CD4-positive, alpha-beta T cell (primary cell): Measurements from ENCODE around the gene SERPINE1. TPM values are rescaled to one million over a fixed set of nuclear protein-coding genes. Genes with fewer than 3 reads are reported as not detected.
"Not testable (repeated sequence)": the region's sequence is repeated elsewhere in the genome, so short reads cannot be mapped to it uniquely, and the experiment has no call there.

ENCODE experiments used
- ATAC-seq: fragments of 200-7000 bp; cut with Tn5 transposase; one replicate; pipeline ENCODE4 v1.10.0; 2022; ENCODE audit warnings: mild to moderate bottlenecking; ENCODE audit not compliant: poor library complexity
- CTCF ChIA-PET: fragments of 350-600 bp; sonication (Branson Sonifier 250); formaldehyde crosslinking; loops from one replicate; lab custom pipeline; 2021; ENCODE audit warnings: antibody characterized with exemption, inconsistent platforms; lab: Charles Lee
- POLR2A ChIA-PET: fragments of 350-600 bp; sonication (Branson Sonifier 250); formaldehyde crosslinking; loops from one replicate; lab custom pipeline; 2021; ENCODE audit warnings: antibody characterized with exemption, inconsistent platforms; lab: Charles Lee
- DNase-seq, 14 experiments: peaks; one replicate each; pipeline ENCODE4 v3.0.0-alpha.2; 2013 to 2020; ENCODE audit warnings: mixed read lengths in 2 of 14
- H3K27ac ChIP-seq, 2 donors: one replicate each; pipeline versions ENCODE4 v1.5.1 to v1.7.0; 2013; ENCODE audit warnings: low read length in 2 of 2, low read depth in 1 of 2, mild to moderate bottlenecking in 1 of 2
- H3K27me3 ChIP-seq, 2 experiments: 1 replicate in 1 of 2; 2 replicates in 1 of 2; pipeline versions ENCODE4 v1.6.1 to v1.7.0; 2013; ENCODE audit warnings: low read length in 2 of 2, control low read depth in 1 of 2, mild to moderate bottlenecking in 1 of 2, moderate library complexity in 1 of 2; ENCODE audit not compliant: insufficient read depth in 2 of 2, control insufficient read depth in 1 of 2
- H3K36me3 ChIP-seq: one replicate; pipeline ENCODE4 v1.6.1; 2013; ENCODE audit warnings: low read length, control low read depth; ENCODE audit not compliant: insufficient read depth
- H3K4me1 ChIP-seq: one replicate; pipeline ENCODE4 v1.6.1; 2013; ENCODE audit warnings: low read length, control low read depth; ENCODE audit not compliant: insufficient read depth
- H3K4me3 ChIP-seq: one replicate; pipeline ENCODE4 v1.5.1; 2013; ENCODE audit warnings: mild to moderate bottlenecking, low read length, moderate library complexity
- H3K9me3 ChIP-seq, 2 experiments: 1 replicate in 1 of 2; 2 replicates in 1 of 2; pipeline versions ENCODE4 v1.6.1 to v1.7.0; 2013; ENCODE audit warnings: low read length in 2 of 2, mild to moderate bottlenecking in 2 of 2, control low read depth in 1 of 2, moderate library complexity in 1 of 2; ENCODE audit not compliant: control insufficient read depth in 1 of 2, insufficient read depth in 1 of 2
- H3K27ac Mint-ChIP-seq: one replicate; pipeline ENCODE4 v1.8.0; 2020; ENCODE audit warnings: mixed read lengths
- H3K27me3 Mint-ChIP-seq: one replicate; pipeline ENCODE4 v1.8.0; 2021; ENCODE audit warnings: mixed read lengths
- H3K36me3 Mint-ChIP-seq: one replicate; pipeline ENCODE4 v1.8.0; 2021; ENCODE audit warnings: low read depth, mixed read lengths
- H3K4me1 Mint-ChIP-seq: one replicate; pipeline ENCODE4 v1.8.0; 2021; ENCODE audit warnings: low read depth, mixed read lengths
- H3K4me3 Mint-ChIP-seq: one replicate; pipeline ENCODE4 v1.8.0; 2020; ENCODE audit warnings: mild to moderate bottlenecking, mixed read lengths
- H3K9me3 Mint-ChIP-seq: one replicate; pipeline ENCODE4 v1.8.0; 2020; ENCODE audit warnings: mixed read lengths
- intact Hi-C, 2 experiments: fragments of 100-400 bp; cut with DNase I in 1 of 2; cut with micrococcal nuclease in 1 of 2; formaldehyde crosslinking; loops; one replicate each; pipeline versions ENCODE4 v1.15.1 to v1.9.0; 2023 to 2025; cut with DNase I, micrococcal nuclease
- total RNA-seq, 174 experiments: library from RNA in 2 of 174; stranded (reverse) in 2 of 174; gene quantifications; one replicate each; pipeline ENCODE4 v1.2.3 and lab custom pipeline; 2021 to 2026
- TF ChIP-seq, protein P1 (sequence below): fragments of 200-600 bp; IDR thresholded peaks from one replicate; pipeline ENCODE4 v1.8.0; 2022; ENCODE audit warnings: antibody characterized with exemption, mild to moderate bottlenecking

The SERPINE1 gene
- total RNA-seq, 2 experiments from 2014 or later, result 0.11 TPM; not detected in 1

DNA sequence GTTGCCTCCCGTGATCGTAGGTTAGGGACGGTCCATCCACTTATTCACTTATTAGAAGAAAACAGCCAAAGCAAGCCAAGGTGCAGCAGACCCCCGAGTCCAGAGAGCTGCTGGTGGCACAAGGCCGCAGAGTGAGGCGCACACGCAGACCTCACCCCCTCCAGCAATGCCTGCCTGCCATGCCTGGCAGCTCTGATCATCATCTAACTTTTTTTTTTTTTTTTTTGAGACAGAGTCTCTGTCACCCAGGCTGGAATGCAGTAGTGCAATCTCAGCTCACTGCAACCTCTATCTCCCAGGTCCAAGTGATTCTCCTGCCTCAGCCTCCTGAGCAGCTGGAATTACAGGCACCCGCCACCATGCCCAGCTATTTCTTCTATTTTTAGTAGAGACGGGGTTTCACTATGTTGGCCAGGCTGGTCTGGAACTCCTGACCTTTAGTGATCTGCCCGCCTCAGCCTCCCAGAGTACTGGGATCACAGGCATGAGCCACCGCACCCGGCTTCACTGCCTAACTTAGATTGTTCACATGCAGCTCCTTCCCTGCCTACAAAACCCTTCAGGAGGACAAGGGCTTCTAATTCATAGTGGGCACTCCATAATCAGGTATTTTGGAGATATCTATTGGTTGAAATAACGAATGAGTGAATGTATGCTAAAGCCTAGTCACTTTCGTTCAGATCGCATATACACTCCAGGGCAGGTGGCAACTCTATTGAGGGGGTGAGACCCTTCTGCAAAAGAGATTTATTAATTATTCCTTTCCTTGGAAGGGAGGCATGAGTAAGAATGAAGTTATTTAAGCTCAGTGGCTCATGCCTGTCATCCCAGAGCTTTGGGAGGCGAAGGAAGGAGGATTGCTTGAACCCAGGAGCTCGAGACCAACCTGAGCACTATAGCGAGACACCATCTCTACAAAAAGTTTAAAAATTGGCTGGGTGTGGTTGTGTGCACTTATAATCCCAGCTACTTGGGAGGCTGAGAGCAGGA is 25.8 kb upstream of the SERPINE1 start:
- DNase-seq (no peak), ATAC-seq (no peak)
- POLR2A ChIA-PET, result no interaction called here
- Mint-ChIP-seq H3K36me3 (no peaks in the 10 kb centered on the region), H3K27ac (no peak overlapping the region), H3K27me3 (peaks cover 36% of the 10 kb centered on the region), H3K4me3 (no peak overlapping the region), H3K9me3 (no peaks in the 10 kb centered on the region), H3K4me1 (peaks cover 4% of the 10 kb centered on the region)
- no peak overlapping the region for H3K4me3 ChIP-seq
- no peaks in the 10 kb centered on the region for H3K36me3 ChIP-seq
- no peak overlapping the region for H3K27ac ChIP-seq
- H3K9me3 ChIP-seq, result peaks cover 0 to 7% of the 10 kb centered on the region in 2 experiments
- TF ChIP-seq, protein P1, sequence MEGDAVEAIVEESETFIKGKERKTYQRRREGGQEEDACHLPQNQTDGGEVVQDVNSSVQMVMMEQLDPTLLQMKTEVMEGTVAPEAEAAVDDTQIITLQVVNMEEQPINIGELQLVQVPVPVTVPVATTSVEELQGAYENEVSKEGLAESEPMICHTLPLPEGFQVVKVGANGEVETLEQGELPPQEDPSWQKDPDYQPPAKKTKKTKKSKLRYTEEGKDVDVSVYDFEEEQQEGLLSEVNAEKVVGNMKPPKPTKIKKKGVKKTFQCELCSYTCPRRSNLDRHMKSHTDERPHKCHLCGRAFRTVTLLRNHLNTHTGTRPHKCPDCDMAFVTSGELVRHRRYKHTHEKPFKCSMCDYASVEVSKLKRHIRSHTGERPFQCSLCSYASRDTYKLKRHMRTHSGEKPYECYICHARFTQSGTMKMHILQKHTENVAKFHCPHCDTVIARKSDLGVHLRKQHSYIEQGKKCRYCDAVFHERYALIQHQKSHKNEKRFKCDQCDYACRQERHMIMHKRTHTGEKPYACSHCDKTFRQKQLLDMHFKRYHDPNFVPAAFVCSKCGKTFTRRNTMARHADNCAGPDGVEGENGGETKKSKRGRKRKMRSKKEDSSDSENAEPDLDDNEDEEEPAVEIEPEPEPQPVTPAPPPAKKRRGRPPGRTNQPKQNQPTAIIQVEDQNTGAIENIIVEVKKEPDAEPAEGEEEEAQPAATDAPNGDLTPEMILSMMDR, result no peak
- intact Hi-C loops, result no loop called here
- peaks cover 7% of the 10 kb centered on the region for H3K4me1 ChIP-seq
- CTCF ChIA-PET, result interaction anchor here (0.6 to 1.1 kb wide), 2 partner anchors 24 to 713 kb away, joined by 3 read pairs; no protein-coding TSS in a partner anchor
- H3K27me3 ChIP-seq, result peaks cover 26 to 34% of the 10 kb centered on the region in 2 experiments

DNA sequence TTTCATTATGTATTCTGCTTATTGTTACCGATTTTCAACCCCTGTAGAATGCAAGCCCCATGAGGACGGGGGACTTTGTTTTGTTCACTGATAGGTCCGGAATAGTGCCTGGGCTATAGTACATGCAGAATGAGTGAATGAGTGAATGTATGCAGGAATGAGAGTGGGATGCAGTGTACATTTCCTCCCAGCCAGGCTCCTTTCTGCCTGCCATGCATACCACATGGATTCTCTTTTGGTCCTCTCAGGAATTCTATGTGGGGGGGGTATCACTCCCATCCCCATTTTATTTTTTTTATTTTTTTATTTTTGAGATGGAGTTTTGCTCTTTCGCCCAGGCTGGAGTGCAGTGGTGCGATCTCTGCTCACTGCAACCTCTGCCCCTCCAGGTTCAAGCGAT is 24.9 kb upstream of the SERPINE1 start:
- Mint-ChIP-seq H3K9me3 (no peaks in the 10 kb centered on the region), H3K27ac (no peak overlapping the region), H3K4me3 (no peak overlapping the region), H3K4me1 (peaks cover 4% of the 10 kb centered on the region), H3K27me3 (peaks cover 39% of the 10 kb centered on the region), H3K36me3 (no peaks in the 10 kb centered on the region)
- H3K9me3 ChIP-seq, result peaks cover 0 to 7% of the 10 kb centered on the region in 2 experiments
- TF ChIP-seq, protein P1, result no peak
- H3K27ac ChIP-seq, result no peak overlapping the region
- H3K27me3 ChIP-seq, result peaks cover 26 to 34% of the 10 kb centered on the region in 2 experiments
- peaks cover 7% of the 10 kb centered on the region for H3K4me1 ChIP-seq
- ATAC-seq (no peak), DNase-seq (no peak)
- no peaks in the 10 kb centered on the region for H3K36me3 ChIP-seq
- ChIA-PET POLR2A (no interaction called here), CTCF (no interaction called here)
- no peak overlapping the region for H3K4me3 ChIP-seq
- intact Hi-C loops, result no loop called here

DNA sequence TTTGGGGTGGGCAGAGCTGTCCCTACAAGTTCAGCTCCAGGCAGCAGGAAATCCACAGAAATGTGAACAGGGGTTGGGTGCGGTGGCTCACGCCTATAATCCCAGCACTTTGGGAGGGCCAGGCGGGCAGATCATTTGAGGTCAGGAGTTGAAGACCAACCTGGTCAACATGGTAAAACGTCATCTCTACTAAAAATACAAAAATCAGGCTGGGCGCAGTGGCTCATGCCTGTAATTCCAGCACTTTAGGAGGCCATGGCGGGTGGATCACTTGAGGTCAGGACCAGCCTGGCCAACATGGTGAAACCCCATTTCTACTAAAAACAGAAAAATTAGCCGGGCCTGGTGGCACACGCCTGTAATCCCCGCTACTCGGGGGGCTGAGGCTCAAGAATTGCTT is 23.2 kb upstream of the SERPINE1 start:
- H3K27me3 ChIP-seq, result peaks cover 26 to 34% of the 10 kb centered on the region in 2 experiments
- ATAC-seq, H3K9me3 Mint-ChIP-seq, POLR2A ChIA-PET, H3K4me3 ChIP-seq, H3K4me1 Mint-ChIP-seq, intact Hi-C loops, H3K9me3 ChIP-seq, H3K36me3 ChIP-seq, H3K36me3 Mint-ChIP-seq, H3K27ac Mint-ChIP-seq, H3K4me3 Mint-ChIP-seq, H3K27ac ChIP-seq, DNase-seq, CTCF ChIA-PET, H3K4me1 ChIP-seq: not testable (repeated sequence)
- peaks cover 39% of the 10 kb centered on the region for H3K27me3 Mint-ChIP-seq
